Stimulated activated CD4-positive, alpha-beta T cell treated with anti-CD3 and anti-CD28 coated beads, Interleukin-15, amount 100 ng/mL, for 48 hours (primary cell): Measurements from ENCODE around the gene MANBA.
"Not testable (repeated sequence)": the region's sequence is repeated elsewhere in the genome, so short reads cannot be mapped to it uniquely, and the experiment has no call there.

ENCODE experiments used
- DNase-seq, 2 donors: peaks; one replicate each; pipeline ENCODE4 v3.0.0-alpha.2; 2020; ENCODE audit warnings: low read depth in 2 of 2

MANBA gene

GRCh38 chr4:102620697-102621497 is 139.9 kb downstream of the MANBA start:
- no peak for DNase-seq

DNA sequence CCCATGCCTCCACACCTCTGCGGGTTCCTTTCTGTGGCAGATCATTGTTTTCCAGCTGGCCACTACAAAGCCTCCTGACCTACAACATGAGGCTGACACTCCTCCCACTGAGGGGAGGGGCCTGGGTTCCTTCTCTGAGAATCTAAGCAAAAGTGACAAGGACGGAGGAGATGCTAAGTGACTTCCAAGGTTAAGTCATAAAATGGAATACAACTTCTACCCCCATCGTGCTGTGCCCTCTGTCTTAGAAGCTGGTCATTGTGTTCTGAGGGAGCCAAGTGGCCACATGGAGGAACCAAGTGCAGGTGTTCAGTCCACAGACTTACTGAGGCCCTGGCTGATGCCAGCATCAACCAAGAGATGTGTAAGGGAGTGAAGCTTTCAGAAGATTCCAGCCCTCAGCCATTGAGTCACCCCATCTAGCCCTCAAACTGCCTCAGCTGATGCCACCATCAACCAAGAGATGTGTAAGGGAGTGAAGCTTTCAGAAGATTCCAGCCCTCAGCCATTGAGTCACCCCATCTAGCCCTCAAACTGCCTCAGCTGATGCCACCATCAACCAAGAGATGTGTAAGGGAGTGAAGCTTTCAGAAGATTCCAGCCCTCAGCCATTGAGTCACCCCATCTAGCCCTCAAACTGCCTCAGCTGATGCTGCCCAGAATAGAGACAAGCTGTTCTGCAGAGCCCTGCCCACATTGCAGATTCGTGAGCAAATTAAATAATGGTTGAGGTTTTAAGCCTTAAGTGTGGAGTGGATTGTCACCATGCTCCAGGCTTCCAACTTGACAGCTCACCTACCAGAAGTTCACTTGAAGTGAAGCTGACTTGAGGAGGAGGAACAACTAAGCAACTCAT is 140.8 kb downstream of the MANBA start:
- not testable (repeated sequence) for DNase-seq

DNA sequence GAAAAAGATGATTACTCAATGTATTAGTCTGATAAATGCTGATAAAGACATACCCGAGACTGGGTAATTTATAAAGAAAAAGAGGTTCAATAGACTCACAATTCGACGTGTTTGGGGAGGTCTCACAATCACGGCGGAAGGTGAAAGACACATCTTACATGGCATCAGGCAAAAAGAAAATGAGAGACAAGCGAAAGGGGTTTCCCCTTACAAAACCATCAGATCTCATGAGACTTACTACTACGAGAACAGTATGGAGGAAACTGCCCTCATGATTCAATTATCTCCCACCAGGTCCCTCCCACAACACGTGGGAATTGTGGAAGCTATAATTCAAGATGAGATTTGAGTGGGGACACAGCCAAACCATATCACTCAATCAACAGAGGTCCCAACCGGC is 141.7 kb downstream of the MANBA start:
- not testable (repeated sequence) for DNase-seq

GRCh38 chr4:102616636-102617035 is 144.1 kb downstream of the MANBA start:
- DNase-seq, result no peak

- DNase-seq, result no peak
Measured at GRCh38 chr4:102614801-102615200, 146.0 kb downstream of the MANBA start.

GRCh38 chr4:102612824-102613366 is 147.9 kb downstream of the MANBA start:
- DNase-seq, result no peak

GRCh38 chr4:102612210-102612609 is 148.6 kb downstream of the MANBA start:
- DNase-seq, result no peak

- DNase-seq, result no peak
Measured at GRCh38 chr4:102610476-102610875, 150.3 kb downstream of the MANBA start.

DNA sequence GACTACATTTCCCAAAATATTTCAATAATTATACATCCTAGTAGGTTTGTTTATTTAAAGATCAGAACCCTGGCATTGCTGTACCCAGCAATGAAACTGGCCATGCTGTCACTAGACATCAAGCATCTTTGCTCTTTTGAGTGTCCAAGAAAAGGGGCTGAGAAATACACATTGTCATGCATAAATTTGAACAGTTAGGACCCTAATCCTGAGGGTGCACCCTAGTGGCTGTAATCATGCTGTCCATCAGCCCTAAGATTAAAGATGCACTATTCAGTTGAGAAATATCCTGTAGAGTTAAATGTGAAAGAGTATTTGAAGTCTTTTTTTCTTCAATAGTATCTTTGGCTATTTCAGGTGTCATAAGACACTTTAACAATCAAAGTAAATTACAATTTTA is 150.8 kb downstream of the MANBA start:
- no peak for DNase-seq

DNA sequence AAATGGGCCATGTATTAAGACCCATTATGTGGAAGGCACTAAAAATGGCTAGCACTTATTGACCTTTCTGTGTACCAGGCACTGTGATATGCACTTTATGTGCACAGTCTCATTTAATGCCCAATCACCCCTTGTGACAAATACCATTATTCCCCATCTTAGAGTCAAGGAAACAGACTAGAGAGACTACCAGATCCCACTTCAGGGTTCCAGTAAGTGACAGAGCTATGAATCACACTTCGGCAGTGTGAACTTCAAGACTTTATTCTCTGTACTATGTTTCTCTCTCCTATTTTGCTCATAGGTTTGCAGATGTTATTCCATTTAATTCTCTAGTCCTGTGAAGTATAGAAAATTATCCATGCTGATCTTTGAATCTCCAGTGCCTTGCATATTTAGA is 152.6 kb downstream of the MANBA start:
- DNase-seq, result no peak

DNA sequence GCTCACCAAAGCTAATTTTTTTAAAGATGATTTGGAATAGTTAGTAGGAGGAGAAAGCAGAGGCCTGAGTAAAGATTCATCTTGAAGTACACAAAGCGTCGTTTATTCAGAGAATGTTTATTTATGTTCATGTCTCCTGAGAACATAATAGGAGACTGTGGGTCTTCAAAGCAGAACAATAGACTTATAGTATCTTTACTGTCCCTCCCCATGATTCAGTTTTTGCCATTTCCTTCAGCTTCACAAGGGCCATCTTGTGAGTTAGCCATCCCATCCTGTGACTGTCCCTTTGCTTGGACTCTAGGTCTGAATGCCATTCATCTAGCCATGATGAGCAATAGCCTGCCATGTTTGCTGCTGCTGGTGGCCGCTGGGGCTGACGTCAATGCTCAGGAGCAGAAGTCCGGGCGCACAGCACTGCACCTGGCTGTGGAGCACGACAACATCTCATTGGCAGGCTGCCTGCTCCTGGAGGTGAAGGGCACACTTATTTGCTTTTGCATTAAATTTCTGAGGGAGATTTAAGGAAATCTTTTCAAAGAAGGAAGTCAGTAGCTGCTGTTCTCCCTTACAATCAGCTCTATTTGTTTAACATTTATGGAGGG is 153.8 kb downstream of the MANBA start:
- no peak for DNase-seq

DNA sequence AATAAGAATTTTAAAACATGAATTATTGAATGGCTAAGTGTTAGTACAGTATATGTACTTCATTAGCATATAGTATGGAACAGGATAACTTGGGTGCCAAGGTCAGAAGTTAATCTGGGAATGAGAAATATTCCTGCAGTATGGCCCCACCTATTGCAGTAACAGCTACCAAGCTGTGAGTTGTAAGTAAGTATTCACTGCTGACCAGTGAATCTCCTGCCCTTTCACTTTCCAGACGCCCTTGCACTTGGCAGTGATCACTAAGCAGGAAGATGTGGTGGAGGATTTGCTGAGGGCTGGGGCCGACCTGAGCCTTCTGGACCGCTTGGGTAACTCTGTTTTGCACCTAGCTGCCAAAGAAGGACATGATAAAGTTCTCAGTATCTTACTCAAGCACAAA is 154.5 kb downstream of the MANBA start:
- DNase-seq, result no peak

GRCh38 chr4:102604222-102604940 is 156.4 kb downstream of the MANBA start:
- DNase-seq, result no peak

- DNase-seq, result no peak
Measured at GRCh38 chr4:102601586-102602227, 159.1 kb downstream of the MANBA start.

DNA sequence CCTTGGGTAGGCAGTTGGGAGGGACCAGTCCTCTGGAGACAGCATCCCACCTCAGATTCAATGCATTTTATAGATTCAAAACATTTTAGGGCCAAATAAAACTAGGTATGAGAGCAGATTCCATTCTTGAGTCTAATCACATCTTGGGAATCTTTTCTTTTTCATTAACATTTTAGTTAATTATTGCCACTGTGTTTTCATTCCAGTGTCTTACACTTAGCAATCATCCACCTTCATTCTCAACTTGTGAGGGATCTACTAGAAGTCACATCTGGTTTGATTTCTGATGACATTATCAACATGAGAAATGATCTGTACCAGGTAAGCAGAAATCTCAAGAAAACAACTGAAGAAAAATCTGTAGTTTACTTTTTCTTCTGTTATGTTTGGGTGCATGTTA is 160.1 kb downstream of the MANBA start:
- no peak for DNase-seq

DNA sequence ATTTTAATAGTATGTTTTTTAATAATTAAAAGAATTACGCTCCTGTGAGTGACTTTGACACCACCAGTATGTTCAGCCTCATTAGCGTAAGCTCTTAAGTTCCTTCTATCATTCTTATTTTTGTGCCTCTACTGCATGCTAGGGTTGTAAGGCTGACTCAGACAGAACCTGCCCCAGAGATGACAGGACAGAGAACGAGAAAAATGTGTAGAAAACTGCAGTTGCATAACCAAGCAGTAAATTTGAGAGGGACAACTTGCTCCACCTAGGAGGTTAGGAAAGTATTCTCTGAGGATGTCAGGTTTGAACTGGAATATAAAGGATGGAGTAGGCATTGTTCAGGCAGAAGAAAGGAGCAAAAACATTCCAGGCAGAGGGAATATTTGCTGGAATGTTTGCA is 160.9 kb downstream of the MANBA start:
- no peak for DNase-seq

- DNase-seq, result no peak
Measured at GRCh38 chr4:102599455-102599854, 161.3 kb downstream of the MANBA start.

GRCh38 chr4:102598762-102599374 is 161.9 kb downstream of the MANBA start:
- DNase-seq, result no peak

- no peak for DNase-seq
Measured at GRCh38 chr4:102598086-102598761, 162.5 kb downstream of the MANBA start.

- DNase-seq, result no peak
Measured at GRCh38 chr4:102596532-102596931, 164.2 kb downstream of the MANBA start.
